ENCODE data around the gene PALLD. TPM values are rescaled to one million over a fixed set of nuclear protein-coding genes. Genes with fewer than 3 reads are reported as not detected.
A peak's percentile ranks its signal among the peaks of the same experiment; 100 is the strongest.

Gene PALLD
- polyA plus RNA-seq, 3 donors, result 7.0 to 145 (median 22.7) TPM

- 55 to 75% (median 73%) methylated on average over 3 of the region's 3 CpGs for WGBS, 3 donors
- no peak overlapping the region for H3K27ac ChIP-seq (ENCODE audit: low read depth, low read length)
Observed at GRCh38 chr4:168743601-168744000, 246.7 kb downstream of the PALLD start.

GRCh38 chr4:168744021-168744420 is 247.2 kb downstream of the PALLD start:
- 49 to 74% (median 66%) methylated on average over 5 of the region's 5 CpGs for WGBS, 3 donors
- H3K27ac ChIP-seq (ENCODE audit: low read depth, low read length), result no peak overlapping the region

- 90 to 93% (median 91%) methylated on average over 1 of the region's 1 CpG for WGBS, 3 donors
- H3K27ac ChIP-seq (ENCODE audit: low read depth, low read length), result no peak overlapping the region
Observed at GRCh38 chr4:168748807-168749206, 252.0 kb downstream of the PALLD start.

GRCh38 chr4:168751263-168752225 is 254.7 kb downstream of the PALLD start:
- no peak overlapping the region for H3K27ac ChIP-seq (ENCODE audit: low read depth, low read length)
- 67 to 90% (median 83%) methylated on average over 12 of the region's 12 CpGs for WGBS, 3 donors

GRCh38 chr4:168755598-168756477 is 259.0 kb downstream of the PALLD start:
- WGBS, 3 donors, result 87 to 93% (median 88%) methylated on average over 8 of the region's 8 CpGs
- H3K27ac ChIP-seq (ENCODE audit: low read depth, low read length), result no peak overlapping the region

- WGBS, 3 donors, result 91 to 94% (median 93%) methylated on average over 8 of the region's 8 CpGs
Observed at GRCh38 chr4:168757500-168757899, 260.6 kb downstream of the PALLD start.

GRCh38 chr4:168758351-168758876 is 261.6 kb downstream of the PALLD start:
- H3K27ac ChIP-seq (ENCODE audit: low read depth, low read length), result no peak overlapping the region
- 47 to 72% (median 52%) methylated on average over 4 of the region's 4 CpGs for WGBS, 3 donors

More at GRCh38 chr4:168757500-168757899, 260.6 kb downstream of the PALLD start:
- no peak overlapping the region for H3K27ac ChIP-seq (ENCODE audit: low read depth, low read length)

GRCh38 chr4:168759321-168759720 is 262.5 kb downstream of the PALLD start:
- WGBS, 3 donors, result 84 to 92% (median 91%) methylated on average over 1 of the region's 1 CpG

GRCh38 chr4:168759959-168760527 is 263.2 kb downstream of the PALLD start:
- 78 to 87% (median 81%) methylated on average over 10 of the region's 10 CpGs for WGBS, 3 donors
- H3K27ac ChIP-seq (ENCODE audit: low read depth, low read length), result no peak overlapping the region

More at GRCh38 chr4:168759321-168759720, 262.5 kb downstream of the PALLD start:
- H3K27ac ChIP-seq (ENCODE audit: low read depth, low read length), result no peak overlapping the region

- 73 to 84% (median 79%) methylated on average over 4 of the region's 4 CpGs for WGBS, 3 donors
- no peak overlapping the region for H3K27ac ChIP-seq (ENCODE audit: low read depth, low read length)
Observed at GRCh38 chr4:168761066-168761465, 264.2 kb downstream of the PALLD start.

GRCh38 chr4:168765322-168765721 is 268.5 kb downstream of the PALLD start:
- WGBS, 3 donors, result 79 to 86% (median 82%) methylated on average over 4 of the region's 4 CpGs
- H3K27ac ChIP-seq (ENCODE audit: low read depth, low read length), result no peak overlapping the region

- H3K27ac ChIP-seq (ENCODE audit: low read depth, low read length), result no peak overlapping the region
Observed at GRCh38 chr4:168765726-168766125, 268.9 kb downstream of the PALLD start.

- 74 to 84% (median 80%) methylated on average over 8 of the region's 8 CpGs for WGBS, 3 donors
Observed at GRCh38 chr4:168766604-168767316, 269.9 kb downstream of the PALLD start.

GRCh38 chr4:168769416-168769815 is 272.6 kb downstream of the PALLD start:
- peak overlapping the region; percentile 12 for H3K27ac ChIP-seq (ENCODE audit: low read depth, low read length)
- WGBS, 3 donors, result 56 to 77% (median 67%) methylated on average over 4 of the region's 4 CpGs

More at GRCh38 chr4:168766604-168767316, 269.9 kb downstream of the PALLD start:
- no peak overlapping the region for H3K27ac ChIP-seq (ENCODE audit: low read depth, low read length)

GRCh38 chr4:168769837-168770236 is 273.0 kb downstream of the PALLD start:
- 54 to 73% (median 58%) methylated on average over 1 of the region's 1 CpG for WGBS, 3 donors
- H3K27ac ChIP-seq (ENCODE audit: low read depth, low read length), result no peak overlapping the region

GRCh38 chr4:168771251-168771650 is 274.4 kb downstream of the PALLD start:
- H3K27ac ChIP-seq (ENCODE audit: low read depth, low read length), result no peak overlapping the region

GRCh38 chr4:168773388-168774195 is 276.7 kb downstream of the PALLD start:
- 56 to 83% (median 71%) methylated on average over 12 of the region's 12 CpGs for WGBS, 3 donors
- no peak overlapping the region for H3K27ac ChIP-seq (ENCODE audit: low read depth, low read length)

More at GRCh38 chr4:168771251-168771650, 274.4 kb downstream of the PALLD start:
- 77 to 90% (median 88%) methylated on average over 2 of the region's 2 CpGs for WGBS, 3 donors

Measured in adipose tissue (tissue), 3 donors.